C4-2B (cell line): ENCODE results near the gene LRP4.

Experiments
- CTCF ChIP-seq: fragments of 450-650 bp; conservative IDR thresholded peaks from 2 replicates; pipeline ENCODE4 v1.5.1; 2017; ENCODE audit warnings: mild to moderate bottlenecking
- ZFX ChIP-seq: fragments of 450-650 bp; IDR thresholded peaks from 2 replicates; pipeline ENCODE4 v1.6.1; 2017

GRCh38 chr11:46876471-46876870, 41.9 kb downstream of the LRP4 start:
- no peak for TF ChIP-seq ZFX
- TF ChIP-seq CTCF = no peak
